ENCODE results near the gene VPS26A. TPM values are rescaled to one million over a fixed set of nuclear protein-coding genes. Genes with fewer than 3 reads are reported as not detected.
A peak's percentile ranks its signal among the peaks of the same experiment; 100 is the strongest.

Gene VPS26A
- polyA plus RNA-seq, 1 experiment, result 44.4 TPM

DNA sequence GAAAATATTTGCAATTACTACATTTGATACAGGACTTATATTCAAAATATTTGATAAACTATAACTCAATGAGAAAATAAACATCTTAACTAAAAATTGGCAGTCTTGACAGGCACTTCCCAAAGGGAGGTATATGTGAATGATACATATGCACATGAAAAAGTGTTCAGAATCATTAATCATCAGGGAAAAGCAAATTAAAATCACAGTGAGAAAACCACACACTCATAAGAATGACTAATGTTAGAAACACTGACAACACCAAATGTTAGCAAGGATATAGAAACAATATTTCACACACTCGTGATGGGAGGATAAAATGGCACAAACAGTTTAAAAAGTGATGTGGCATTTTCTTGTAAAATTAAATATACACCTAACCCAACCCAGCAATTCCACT is 4.1 kb upstream of the VPS26A start:
- Histone ChIP-seq H3K27ac (ENCODE audit: low read depth, low read length) (no peak overlapping the region), H3K9me3 (ENCODE audit: control insufficient read depth, insufficient read depth, low read length) (no peaks in the 10 kb centered on the region; the same call in 1 of the 2 replicates), H3K27me3 (ENCODE audit: control insufficient read depth, insufficient read depth, low read length) (peaks cover 4% of the 10 kb centered on the region), H3K4me3 (ENCODE audit: low read depth, low read length) (no peak overlapping the region)
- TF ChIP-seq, protein P1, sequence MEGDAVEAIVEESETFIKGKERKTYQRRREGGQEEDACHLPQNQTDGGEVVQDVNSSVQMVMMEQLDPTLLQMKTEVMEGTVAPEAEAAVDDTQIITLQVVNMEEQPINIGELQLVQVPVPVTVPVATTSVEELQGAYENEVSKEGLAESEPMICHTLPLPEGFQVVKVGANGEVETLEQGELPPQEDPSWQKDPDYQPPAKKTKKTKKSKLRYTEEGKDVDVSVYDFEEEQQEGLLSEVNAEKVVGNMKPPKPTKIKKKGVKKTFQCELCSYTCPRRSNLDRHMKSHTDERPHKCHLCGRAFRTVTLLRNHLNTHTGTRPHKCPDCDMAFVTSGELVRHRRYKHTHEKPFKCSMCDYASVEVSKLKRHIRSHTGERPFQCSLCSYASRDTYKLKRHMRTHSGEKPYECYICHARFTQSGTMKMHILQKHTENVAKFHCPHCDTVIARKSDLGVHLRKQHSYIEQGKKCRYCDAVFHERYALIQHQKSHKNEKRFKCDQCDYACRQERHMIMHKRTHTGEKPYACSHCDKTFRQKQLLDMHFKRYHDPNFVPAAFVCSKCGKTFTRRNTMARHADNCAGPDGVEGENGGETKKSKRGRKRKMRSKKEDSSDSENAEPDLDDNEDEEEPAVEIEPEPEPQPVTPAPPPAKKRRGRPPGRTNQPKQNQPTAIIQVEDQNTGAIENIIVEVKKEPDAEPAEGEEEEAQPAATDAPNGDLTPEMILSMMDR (IDR thresholded peaks at IDR 0.05; ENCODE audit: low read depth, low read length), result no peak
- ChIA-PET CTCF (no interaction called here), POLR2A (no interaction called here)
- no peak for DNase-seq (ENCODE audit: low read depth, low spot score)

DNA sequence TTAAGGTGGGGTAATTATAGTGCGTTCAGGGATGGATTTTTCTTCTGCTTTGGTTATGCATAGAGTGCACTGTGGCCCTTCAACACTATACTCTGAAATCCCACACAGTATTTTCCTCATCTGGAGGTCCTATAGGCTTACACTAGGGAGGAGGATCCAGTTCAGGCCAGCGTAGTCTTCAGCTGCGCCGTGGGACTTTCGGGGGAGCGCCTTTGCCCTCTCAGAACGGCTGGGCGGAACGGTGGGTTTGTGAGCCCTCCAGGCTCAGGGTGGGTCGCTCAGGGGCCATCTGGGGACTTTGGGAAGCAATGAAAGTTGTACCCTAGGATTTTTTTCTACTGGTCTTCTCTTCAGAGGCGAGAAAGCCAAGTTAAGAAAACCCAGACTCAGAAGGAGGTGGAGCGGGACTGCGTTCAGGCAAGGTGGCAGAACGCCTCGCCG is 652 bp upstream of the VPS26A start:
- ChIA-PET POLR2A (interaction anchor here (0.6 kb wide), 1 partner anchor 22 kb away, joined by 3 read pairs; no protein-coding TSS in a partner anchor), CTCF (no interaction called here)
- Histone ChIP-seq H3K27me3 (ENCODE audit: control insufficient read depth, insufficient read depth, low read length) (no peaks in the 10 kb centered on the region), H3K4me3 (ENCODE audit: low read depth, low read length) (peak overlapping the region; percentile 81), H3K9me3 (ENCODE audit: control insufficient read depth, insufficient read depth, low read length) (no peaks in the 10 kb centered on the region; the same call in 1 of the 2 replicates), H3K27ac (ENCODE audit: low read depth, low read length) (peak overlapping the region; percentile 99)
- TF ChIP-seq, protein P1 (IDR thresholded peaks at IDR 0.05; ENCODE audit: low read depth, low read length), result peak; percentile 53; the same call in 1 of the 2 replicates
- DNase-seq (ENCODE audit: low read depth, low spot score), result peak; percentile 24

DNA sequence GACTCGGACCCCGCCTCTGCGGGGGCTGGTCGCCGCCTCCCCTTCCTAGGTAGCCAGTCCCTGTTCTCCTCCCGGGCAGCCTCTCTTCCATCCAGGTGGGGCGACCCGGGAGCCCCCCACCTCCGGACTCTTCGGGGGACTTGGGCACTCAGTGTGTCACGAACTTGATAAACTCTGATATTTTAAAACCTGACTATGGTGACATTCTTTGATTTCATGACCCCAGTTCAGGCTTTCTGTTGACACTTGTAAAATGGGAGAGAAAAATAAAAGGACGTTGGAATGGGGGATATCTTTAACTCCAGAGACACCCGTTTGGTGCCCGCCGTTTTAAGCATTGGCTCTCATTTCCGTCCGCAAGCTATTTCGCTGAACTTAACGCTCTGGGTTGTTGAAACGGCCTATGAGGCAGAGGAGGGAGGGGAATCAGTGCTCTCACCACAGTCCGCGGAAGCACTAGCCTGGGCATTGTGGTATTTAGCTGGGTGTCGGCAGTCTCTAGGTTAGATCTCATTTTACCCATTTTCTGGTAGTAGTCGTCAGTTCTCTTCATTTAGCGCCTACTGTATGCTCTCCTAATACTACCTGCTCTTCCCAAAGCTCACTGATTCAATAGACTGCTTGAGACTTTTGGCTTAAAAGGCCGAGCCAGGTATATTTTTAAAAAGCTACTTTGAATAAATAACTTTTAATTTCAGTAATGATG is 738 bp downstream of the VPS26A start:
- peak overlapping the region; percentile 73 for H3K27ac ChIP-seq (ENCODE audit: low read depth, low read length)
- TF ChIP-seq, protein P1 (IDR thresholded peaks at IDR 0.05; ENCODE audit: low read depth, low read length), result no peak
- H3K27me3 ChIP-seq (ENCODE audit: control insufficient read depth, insufficient read depth, low read length), result no peaks in the 10 kb centered on the region
- H3K9me3 ChIP-seq (ENCODE audit: control insufficient read depth, insufficient read depth, low read length), result no peaks in the 10 kb centered on the region; the same call in 1 of the 2 replicates
- CTCF ChIA-PET, result interaction anchor here (0.8 to 1.3 kb wide), 4 partner anchors 10 to 120 kb away, joined by 3 to 7 read pairs (median 4); no protein-coding TSS in a partner anchor
- H3K4me3 ChIP-seq (ENCODE audit: low read depth, low read length), result peak overlapping the region; percentile 82
- peak; percentile 11 for DNase-seq (ENCODE audit: low read depth, low spot score)
- POLR2A ChIA-PET, result interaction anchor here (0.6 to 1.1 kb wide), 2 partner anchors 93 to 322 kb away, joined by 3 read pairs; no protein-coding TSS in a partner anchor

DNA sequence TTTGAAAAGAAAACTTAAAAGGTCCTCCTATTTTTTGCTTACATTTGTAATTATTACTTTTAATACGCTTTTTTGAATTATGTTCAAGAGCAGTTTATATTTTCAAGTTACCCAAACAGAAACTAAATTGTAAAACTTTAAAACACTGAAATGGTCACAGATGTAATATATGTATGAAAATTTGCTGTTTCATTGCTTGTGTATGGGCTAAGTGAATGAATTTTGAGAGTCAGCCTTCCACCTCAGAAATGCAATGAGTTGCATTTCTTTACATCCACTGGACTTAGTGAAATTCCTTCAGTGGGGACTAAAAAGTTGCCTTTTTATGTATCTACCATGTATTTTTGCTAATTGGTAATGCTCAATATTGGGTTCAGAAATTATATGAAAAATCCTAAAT is 1.6 kb downstream of the VPS26A start:
- DNase-seq (ENCODE audit: low read depth, low spot score), result no peak
- ChIA-PET CTCF (interaction anchor here (1.0 to 1.3 kb wide), 3 partner anchors 10 to 120 kb away, joined by 3 to 7 read pairs (median 4); no protein-coding TSS in a partner anchor), POLR2A (no interaction called here)
- TF ChIP-seq, protein P1 (IDR thresholded peaks at IDR 0.05; ENCODE audit: low read depth, low read length), result no peak
- H3K27me3 ChIP-seq (ENCODE audit: control insufficient read depth, insufficient read depth, low read length), result no peaks in the 10 kb centered on the region
- no peak overlapping the region for H3K27ac ChIP-seq (ENCODE audit: low read depth, low read length)
- peak overlapping the region; percentile 82 for H3K4me3 ChIP-seq (ENCODE audit: low read depth, low read length)
- no peaks in the 10 kb centered on the region; the same call in 1 of the 2 replicates for H3K9me3 ChIP-seq (ENCODE audit: control insufficient read depth, insufficient read depth, low read length)

DNA sequence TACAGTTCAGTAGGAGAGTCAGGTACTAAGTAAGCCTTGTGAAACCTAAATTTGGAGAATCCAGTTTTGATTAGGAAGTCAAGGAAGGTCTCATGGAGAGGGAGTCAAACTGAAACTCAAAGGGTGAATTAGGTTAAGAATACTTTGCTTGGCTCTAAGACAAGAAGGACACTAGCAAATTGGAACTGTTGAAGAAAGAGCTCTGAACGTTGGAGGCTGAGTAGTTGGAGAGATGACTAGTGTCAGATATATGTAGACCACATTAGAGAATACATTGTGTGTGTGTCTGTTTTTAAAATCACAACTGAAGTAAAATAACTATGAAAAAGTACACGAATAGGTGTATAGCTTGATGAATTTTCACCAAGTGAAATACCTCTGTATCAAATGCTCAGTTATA is 6.3 kb downstream of the VPS26A start:
- CTCF ChIA-PET, result no interaction called here
- TF ChIP-seq, protein P1 (IDR thresholded peaks at IDR 0.05; ENCODE audit: low read depth, low read length), result no peak
- Histone ChIP-seq H3K27me3 (ENCODE audit: control insufficient read depth, insufficient read depth, low read length) (no peaks in the 10 kb centered on the region), H3K4me3 (ENCODE audit: low read depth, low read length) (no peak overlapping the region), H3K27ac (ENCODE audit: low read depth, low read length) (no peak overlapping the region), H3K9me3 (ENCODE audit: control insufficient read depth, insufficient read depth, low read length) (no peaks in the 10 kb centered on the region)
- POLR2A ChIA-PET, result no interaction called here
- DNase-seq (ENCODE audit: low read depth, low spot score), result no peak
